ENCODE measurements around the gene PADI2.

DNA sequence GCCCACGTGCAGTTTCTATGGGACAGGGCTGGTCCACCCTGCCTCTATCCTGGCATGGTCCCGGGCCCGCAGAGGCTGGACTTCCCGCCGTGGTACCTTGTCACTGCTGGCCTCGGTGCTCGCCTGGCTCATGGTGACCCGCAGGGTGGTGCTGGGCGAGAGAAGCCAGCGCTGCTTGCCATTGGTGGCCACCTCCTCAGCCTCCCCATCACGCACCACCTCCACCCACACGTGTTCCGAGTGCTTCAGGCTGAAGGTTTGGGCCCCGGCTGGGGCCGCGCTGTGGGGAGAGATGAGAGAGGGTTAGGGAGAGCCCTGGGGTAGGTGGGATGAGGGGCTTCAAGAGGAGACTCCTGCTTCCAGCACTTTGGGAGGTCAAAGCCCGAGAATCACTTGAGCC, 14.5 kb downstream of the PADI2 start:
- no peak for TF ChIP-seq SPI1 (IDR thresholded peaks at IDR 0.05; ENCODE audit: low read depth, low read length)
- no peak for TF ChIP-seq POLR2A (IDR thresholded peaks at IDR 0.05; ENCODE audit: low read depth, low read length)

Measured in GM12891 (cell line).